GM21423 (cell line): ENCODE results near the gene ZCCHC13.
"Not testable (repeated sequence)": the region's sequence is repeated elsewhere in the genome, so short reads cannot be mapped to it uniquely, and the experiment has no call there.

Source experiments
- ATAC-seq: cut with Tn5 transposase; IDR thresholded peaks from one replicate; pipeline ENCODE4 v1.9.1; 2021; ENCODE audit warnings: mild to moderate bottlenecking, moderate library complexity; ENCODE audit not compliant: unreplicated experiment

ZCCHC13 gene

DNA sequence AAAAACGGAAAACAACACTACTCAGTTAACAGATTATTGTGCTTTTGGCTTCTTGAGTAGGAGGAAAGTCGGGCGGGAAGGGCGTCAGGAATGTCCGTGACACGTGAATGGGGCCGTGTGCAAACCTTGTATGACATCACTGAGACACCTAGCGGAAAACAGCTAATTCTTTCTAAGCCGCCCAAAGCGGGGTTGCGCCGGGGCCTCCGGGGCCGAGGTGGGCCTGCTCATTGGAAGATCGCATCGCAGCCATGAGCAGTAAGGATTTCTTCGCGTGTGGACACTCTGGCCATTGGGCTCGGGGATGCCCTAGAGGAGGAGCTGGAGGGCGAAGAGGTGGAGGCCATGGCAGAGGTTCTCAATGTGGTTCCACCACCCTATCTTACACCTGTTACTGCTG is at the start of gene ZCCHC13:
ZCCHC13 (plus strand) TSS at position 165 of the 400 bp plus-strand sequence; CDS start at position 252, 87 bp downstream.
- no peak for ATAC-seq

DNA sequence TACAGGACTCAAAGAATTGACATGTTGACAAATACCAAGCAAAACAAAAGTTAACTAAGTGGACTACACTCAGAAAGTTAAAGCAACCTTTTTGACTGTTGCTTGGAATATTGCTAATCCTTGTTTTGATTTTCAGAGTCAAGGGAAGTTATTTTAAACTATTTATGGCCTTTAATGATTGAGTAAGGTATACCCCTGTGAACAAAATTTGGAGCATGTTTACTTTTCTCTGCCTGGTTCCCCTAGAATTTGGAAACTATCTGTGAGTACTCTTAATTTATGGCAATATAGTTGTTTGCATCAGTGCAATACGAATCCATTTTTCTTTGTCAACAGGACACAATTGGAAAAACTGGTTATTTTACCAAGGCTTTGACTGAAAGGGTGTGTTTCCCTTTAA is 45.9 kb upstream of the ZCCHC13 start:
- ATAC-seq, result not testable (repeated sequence)

DNA sequence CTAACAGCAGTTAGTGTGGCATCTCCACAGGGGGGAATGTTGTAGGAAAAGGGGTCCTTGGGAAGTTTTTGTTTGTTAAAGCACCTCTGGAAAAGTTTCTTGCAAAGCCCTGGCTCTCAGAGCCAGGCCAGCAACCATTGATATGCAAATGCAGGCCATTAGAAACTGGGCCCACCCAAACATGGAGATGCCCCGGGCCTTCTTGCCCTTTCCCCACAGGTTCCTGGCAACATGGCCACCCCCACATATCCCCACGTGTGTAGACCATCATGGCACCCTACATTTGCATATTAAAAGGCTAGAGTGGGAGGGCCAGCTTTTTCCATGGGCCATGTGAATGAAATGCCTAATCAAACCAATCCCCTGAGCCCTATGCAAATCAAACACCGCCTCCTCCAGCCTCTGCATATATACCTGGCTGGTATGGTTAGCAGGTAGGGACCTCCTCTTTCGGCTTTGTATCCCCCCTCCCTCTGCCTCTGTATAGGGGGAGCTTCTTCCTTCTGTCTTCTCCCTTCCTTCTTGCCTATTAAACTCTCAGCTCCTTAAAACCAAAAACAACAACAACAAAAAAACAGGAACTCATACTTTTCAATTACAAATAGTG is 44.0 kb upstream of the ZCCHC13 start:
- ATAC-seq, result no peak

DNA sequence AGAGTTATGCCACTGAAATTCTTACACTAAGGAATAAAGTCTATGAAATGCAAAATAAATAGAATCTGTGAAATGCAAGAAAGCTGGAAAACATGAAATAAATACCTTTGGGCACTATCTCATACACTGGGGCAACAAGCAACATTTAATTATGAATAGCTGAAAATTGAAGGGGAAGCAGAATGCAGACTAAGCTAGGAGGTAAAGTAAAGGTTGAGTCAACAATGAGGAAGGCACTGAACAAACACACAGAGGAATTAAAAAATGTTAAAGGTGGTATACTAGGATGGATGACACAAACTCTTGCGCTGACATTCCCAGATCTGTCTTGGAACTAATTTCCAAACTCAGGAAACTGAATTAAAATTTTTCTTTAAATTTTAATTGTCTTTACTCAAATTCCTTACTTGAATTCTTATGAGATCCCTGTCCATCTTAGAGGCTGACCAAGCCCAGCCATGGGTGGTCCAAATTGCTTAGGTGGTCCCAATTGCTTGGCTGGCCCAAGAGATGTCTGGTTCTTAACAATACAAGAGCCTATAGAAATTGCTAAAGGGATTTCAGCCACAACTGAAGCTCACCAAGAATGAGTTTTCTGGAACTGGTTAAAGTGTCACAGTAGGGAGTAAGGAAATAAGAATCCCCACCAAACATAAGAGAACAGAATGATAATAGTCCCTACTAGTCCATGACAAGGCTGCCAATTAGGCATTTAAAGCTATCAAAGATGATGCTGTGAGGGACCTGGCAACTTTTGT is 41.3 kb upstream of the ZCCHC13 start:
- no peak for ATAC-seq

DNA sequence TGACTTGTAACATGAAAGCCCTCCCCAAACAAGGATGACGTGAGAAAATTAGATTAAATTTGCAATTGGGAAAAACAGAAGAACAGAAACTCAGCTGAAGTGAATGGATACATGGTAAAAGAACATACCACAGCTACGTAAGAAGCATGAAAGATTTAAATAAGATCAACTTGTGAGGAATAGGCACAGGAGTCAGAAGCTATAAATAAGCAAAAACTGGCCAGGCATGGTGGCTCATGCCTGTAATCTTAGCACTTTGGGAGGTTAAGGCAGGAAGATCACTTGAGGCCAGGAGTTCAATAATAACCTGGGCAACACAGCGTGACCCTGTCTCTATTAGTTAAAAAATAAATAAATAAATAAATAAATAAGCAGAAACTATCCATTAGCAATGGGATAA is 33.6 kb upstream of the ZCCHC13 start:
- ATAC-seq, result no peak

DNA sequence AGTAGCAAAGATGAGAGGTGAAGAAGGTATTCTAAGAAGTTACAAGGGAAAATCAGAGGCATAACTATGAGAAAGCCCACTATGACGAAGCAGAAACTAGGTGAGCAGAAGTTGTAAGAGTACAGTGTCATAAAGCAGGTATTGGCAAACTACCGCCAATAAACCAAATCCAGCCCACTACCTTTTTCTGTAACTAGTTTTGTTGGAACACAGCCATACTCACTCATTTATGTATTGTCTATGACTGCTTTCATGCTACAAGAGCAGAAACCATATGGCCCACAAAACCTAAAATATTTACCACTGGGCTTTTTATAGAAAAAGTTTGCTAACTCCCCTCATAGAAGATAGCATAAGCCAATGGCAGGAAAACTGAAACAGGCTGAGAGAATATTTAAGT is 31.8 kb upstream of the ZCCHC13 start:
- ATAC-seq, result no peak

GRCh38 chrX:74274516-74274915 is 29.5 kb upstream of the ZCCHC13 start:
- no peak for ATAC-seq

DNA sequence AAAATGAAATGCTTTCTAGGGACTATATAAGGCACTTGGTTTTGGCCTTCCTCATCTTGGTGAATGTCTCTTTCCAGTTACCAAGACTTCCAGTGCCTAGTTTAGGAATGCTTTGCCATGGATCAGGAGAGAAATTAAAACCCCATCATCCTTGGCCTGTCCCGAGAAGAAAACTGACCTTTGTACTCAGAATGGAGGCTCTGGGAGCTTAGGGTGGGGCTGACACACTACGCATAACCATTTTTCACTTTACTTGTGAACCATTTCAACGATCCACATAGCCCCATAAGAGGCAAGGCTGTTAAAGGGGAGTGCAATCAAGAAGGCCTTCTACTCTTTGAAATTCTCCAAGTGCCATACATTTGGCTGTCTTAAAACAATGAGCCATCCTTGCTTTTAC is 26.7 kb upstream of the ZCCHC13 start:
- ATAC-seq, result no peak

DNA sequence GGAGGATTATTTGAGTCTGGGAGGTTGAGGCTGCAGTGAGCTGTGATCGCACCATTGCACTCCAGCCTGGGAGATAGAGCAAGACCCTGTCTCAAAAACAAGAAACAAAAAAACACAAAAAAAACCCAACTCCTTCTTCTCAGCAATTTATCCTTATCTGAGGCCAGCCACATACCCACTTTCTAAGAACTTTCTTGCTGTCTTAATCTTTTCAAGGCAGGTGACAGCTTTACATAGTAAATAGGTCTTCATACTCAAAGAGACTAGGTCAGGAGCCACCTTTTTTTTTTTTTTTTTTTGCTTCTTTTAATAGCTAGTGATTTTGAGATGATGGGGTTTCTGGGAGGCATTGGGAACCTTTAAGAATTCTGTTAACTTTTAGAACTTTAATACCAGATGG is 26.1 kb upstream of the ZCCHC13 start:
- no peak for ATAC-seq

DNA sequence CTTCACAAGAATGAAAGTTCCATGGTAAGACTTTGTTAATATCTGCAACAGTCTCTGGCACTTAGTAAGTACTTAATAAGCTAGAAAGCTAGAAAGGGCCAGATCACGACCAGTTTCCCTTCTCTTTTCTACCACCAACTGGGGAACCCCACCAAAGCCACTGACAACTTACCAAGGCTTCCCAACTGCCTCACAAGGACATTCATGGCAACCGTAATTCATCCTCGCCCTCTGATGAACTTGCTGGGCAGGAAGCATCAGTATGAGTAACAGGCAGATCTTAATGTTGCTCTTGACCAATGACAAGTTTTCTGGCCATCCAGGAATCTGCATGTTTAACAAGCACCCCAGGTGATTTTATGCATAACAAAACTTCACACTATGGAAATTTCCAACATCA is 23.2 kb upstream of the ZCCHC13 start:
- peak; percentile 72 for ATAC-seq

DNA sequence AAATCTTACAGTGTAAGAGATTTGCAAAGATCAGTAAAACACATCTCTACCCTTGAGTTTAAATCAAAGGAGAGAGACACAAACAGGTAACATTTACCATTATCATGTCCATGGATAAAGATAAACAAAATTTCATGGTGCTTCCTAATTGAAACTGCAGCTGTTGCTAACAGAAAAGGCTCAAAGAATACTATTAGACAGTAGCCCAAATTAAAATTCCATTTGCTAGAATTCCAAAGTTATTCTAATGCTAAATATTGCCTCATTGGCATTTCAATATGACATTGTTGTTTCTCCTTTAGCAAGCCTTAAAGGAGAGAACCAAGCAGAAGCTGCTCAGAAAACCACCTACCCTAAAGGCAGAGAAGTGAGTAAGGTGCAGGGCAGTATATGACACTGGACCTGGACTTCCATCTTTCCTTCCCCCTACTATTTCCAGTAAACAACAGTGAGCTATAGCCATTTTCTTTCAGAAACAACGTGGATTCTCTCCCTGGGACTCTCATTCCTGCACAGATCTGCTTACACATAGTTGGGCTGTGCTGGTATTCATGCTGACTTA is 19.5 kb upstream of the ZCCHC13 start:
- no peak for ATAC-seq

GRCh38 chrX:74286950-74287740 is 16.8 kb upstream of the ZCCHC13 start:
- ATAC-seq, result no peak

GRCh38 chrX:74291577-74291963 is 12.4 kb upstream of the ZCCHC13 start:
- no peak for ATAC-seq

- peak; percentile 86 for ATAC-seq
Measured at GRCh38 chrX:74291964-74292807, 11.8 kb upstream of the ZCCHC13 start.

- ATAC-seq, result peak; percentile 2
Measured at GRCh38 chrX:74292808-74293123, 11.2 kb upstream of the ZCCHC13 start.

GRCh38 chrX:74293343-74293946 is 10.5 kb upstream of the ZCCHC13 start:
- peak; percentile 31 for ATAC-seq

DNA sequence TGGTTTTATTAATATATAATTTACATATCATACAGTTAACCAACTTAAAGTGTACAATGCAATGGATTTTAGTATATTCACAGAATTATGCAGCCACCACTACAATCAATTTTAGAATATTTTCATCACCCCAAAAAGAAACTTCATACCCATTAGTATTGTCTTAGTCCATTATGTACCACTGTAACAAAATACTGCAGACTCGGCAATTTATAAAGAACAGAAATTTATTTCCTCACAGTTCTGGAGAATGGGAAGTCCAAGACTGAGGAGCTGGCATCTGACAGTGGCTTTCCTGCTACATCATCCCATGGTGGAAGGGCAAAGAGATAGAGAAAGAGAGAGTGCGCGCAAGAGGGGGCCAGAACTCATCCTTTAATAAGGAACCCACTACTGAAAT is 8.9 kb upstream of the ZCCHC13 start:
- ATAC-seq, result no peak

DNA sequence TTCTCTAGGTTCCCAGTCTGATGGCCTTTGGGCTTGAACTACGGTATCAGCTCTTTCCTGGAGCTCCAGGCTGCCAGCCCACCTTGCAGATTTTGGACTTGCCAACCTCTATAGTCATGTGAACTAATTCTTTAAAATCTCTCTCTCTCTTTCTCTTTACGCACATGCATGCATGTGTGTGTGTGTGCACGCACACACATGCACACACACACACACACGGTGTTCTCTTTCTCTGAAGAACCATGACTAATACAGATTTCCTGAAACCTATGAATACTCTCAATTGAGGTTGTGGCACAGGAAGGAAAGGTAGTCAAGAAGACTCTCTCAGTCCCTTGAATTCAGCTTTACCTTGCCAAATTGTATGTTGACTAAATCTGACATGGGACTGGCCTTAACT is 6.2 kb upstream of the ZCCHC13 start:
- no peak for ATAC-seq

- ATAC-seq, result no peak
Measured at GRCh38 chrX:74300869-74301268, 3.1 kb upstream of the ZCCHC13 start.

- ATAC-seq, result no peak
Measured at GRCh38 chrX:74318672-74319071, 14.7 kb downstream of the ZCCHC13 start.
